22Rv1 (cell line): ENCODE measurements around the gene GASK1A.

Experiments used
- ZFX ChIP-seq: fragments of 450-650 bp; IDR thresholded peaks from 2 replicates; pipeline ENCODE4 v1.6.1; 2017; ENCODE audit warnings: antibody characterized with exemption, borderline replicate concordance
- TF ChIP-seq, protein P1 (sequence below): fragments of 450-650 bp; IDR thresholded peaks from 2 replicates; pipeline ENCODE4 v1.5.1; 2017; ENCODE audit warnings: mild to moderate bottlenecking

DNA sequence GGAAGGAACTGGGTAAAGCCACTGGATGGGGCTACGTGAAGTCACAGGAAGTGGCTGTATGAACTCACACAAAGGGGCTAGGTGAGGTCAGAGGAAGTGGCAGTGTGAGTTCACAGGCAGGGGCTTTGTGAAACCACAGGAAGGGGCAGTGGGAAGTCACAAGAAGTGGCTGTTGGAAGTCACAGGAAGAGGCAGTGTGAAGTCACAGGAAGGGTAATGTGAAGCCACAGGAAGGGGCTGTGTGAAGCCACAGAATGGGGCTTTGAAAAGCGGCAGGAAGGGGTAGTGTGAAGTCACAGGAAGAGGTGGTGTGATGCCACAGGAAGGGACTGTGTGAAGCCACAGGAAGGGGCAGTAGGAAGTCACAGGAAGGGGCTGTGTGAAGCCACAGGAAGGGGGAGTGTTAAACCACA lies 34.6 kb downstream of the GASK1A start:
- TF ChIP-seq, protein P1, sequence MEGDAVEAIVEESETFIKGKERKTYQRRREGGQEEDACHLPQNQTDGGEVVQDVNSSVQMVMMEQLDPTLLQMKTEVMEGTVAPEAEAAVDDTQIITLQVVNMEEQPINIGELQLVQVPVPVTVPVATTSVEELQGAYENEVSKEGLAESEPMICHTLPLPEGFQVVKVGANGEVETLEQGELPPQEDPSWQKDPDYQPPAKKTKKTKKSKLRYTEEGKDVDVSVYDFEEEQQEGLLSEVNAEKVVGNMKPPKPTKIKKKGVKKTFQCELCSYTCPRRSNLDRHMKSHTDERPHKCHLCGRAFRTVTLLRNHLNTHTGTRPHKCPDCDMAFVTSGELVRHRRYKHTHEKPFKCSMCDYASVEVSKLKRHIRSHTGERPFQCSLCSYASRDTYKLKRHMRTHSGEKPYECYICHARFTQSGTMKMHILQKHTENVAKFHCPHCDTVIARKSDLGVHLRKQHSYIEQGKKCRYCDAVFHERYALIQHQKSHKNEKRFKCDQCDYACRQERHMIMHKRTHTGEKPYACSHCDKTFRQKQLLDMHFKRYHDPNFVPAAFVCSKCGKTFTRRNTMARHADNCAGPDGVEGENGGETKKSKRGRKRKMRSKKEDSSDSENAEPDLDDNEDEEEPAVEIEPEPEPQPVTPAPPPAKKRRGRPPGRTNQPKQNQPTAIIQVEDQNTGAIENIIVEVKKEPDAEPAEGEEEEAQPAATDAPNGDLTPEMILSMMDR, result no peak
- TF ChIP-seq ZFX, result no peak
